ENCODE results near the gene UBXN11.

GRCh38 chr1:26239936-26240335 lies 66.5 kb downstream of the UBXN11 start:
- TF ChIP-seq CTCF (IDR thresholded peaks at IDR 0.05) (no peak), POLR2A (IDR thresholded peaks at IDR 0.05) (no peak)

Measured in body of pancreas (tissue), 4 donors.